ENCODE data around the gene RBX1.

The RBX1 gene

DNA sequence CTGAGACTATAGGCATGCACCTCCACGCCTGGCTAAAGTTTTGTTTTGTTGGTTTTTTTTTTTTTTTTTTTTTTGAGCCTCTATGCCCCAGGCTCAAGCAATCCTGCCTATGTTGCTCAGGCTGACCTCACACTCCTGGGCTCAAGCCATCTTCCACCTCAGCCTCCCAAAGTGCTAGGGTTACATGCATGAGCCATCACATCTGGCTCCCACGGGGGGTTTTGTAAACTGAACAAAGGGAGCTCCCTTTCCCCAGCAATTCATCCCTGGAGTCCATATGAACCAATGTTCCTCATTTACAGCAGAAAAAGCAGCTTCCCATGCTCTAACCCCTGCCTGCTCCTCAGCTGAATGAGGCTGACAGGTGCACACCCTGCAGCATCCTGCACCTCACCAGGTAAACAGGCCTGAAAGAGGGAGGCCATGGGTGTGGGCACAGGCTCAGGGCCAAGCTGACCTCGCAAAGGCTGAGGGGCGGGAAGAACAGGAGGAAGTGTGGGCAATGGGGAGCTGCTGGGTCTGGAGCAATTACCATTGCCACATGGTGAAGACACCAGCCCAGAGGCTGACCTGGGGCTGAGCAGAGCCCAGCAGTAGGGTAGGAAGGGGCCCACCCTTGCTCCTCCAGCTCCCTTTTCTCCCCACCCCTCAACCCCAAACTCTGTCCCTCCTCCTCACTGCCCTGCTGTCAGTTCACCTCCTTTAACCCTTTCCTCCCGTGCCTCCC lies 58.2 kb downstream of the RBX1 start:
- TF ChIP-seq, protein P1, sequence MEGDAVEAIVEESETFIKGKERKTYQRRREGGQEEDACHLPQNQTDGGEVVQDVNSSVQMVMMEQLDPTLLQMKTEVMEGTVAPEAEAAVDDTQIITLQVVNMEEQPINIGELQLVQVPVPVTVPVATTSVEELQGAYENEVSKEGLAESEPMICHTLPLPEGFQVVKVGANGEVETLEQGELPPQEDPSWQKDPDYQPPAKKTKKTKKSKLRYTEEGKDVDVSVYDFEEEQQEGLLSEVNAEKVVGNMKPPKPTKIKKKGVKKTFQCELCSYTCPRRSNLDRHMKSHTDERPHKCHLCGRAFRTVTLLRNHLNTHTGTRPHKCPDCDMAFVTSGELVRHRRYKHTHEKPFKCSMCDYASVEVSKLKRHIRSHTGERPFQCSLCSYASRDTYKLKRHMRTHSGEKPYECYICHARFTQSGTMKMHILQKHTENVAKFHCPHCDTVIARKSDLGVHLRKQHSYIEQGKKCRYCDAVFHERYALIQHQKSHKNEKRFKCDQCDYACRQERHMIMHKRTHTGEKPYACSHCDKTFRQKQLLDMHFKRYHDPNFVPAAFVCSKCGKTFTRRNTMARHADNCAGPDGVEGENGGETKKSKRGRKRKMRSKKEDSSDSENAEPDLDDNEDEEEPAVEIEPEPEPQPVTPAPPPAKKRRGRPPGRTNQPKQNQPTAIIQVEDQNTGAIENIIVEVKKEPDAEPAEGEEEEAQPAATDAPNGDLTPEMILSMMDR (IDR thresholded peaks at IDR 0.05): no peak
- H3K27me3 ChIP-seq: no peaks in the 10 kb centered on the region
- no peaks in the 10 kb centered on the region for H3K9me3 ChIP-seq
- no peaks in the 10 kb centered on the region for H3K36me3 ChIP-seq
- peak overlapping the region; percentile 80 for H3K27ac ChIP-seq
- H3K4me1 ChIP-seq (ENCODE audit: control insufficient read depth in 1 of 2, insufficient read depth in 1 of 2, low read depth in 1 of 2, low read length in 1 of 2): peaks cover 45 to 46% of the 10 kb centered on the region in 2 experiments
- H3K4me3 ChIP-seq (ENCODE audit: low read depth in 1 of 2, low read length in 1 of 2): peak overlapping the region; percentile 3 to 7

DNA sequence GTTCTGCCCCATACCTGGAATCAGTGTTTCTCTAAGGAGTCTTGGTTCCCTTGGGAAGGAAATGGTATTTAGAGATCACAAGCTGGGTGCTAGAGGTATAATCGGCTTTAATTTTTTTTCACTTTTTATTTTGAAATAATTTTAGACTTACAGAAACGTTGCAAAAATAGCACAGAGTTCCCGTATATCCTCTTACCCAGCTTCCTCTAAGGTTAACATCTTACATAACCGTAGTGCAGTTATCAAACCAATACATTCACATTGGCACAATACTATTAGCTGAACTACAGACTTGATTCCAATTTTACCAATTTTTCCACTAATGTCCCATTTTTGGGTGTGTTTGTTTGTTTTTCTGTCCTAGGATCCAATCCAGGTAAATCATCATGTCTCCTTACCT lies 63.8 kb downstream of the RBX1 start:
- H3K27ac ChIP-seq: peak overlapping the region; percentile 78

DNA sequence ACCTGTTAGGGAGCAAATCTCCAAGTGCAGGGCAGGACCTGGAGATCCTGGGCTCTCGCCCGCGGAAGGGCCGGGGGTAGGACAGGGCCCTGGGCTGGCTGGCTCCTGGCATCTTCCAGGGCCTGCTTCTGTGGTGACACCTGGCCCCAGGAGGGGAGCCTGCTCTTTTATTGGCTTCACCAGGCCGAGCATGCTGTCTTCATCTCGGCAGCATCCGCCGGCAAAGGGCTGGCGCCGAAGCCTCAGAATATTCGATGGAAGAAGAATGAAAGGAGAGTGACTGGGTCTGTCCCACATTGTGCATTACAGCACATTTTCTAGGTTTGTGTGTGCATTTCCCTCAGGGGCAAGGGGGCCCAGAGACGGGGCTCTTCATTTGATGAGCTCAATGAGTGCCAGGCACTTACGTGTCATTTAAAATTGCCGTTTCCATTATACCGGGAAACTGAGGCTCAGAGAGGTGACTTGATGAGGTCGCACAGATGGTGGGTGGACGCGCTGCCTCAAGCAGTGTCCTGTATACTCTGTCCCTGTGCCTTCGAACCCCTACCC lies 70.0 kb downstream of the RBX1 start:
- Histone ChIP-seq H3K27ac (peak overlapping the region; percentile 98), H3K4me1 (ENCODE audit: control insufficient read depth in 1 of 2, insufficient read depth in 1 of 2, low read depth in 1 of 2, low read length in 1 of 2) (peaks cover 21 to 38% of the 10 kb centered on the region in 2 experiments), H3K27me3 (no peaks in the 10 kb centered on the region), H3K9me3 (no peaks in the 10 kb centered on the region), H3K4me3 (ENCODE audit: low read depth in 1 of 2, low read length in 1 of 2) (peak overlapping the region; percentile 79 to 95), H3K36me3 (no peaks in the 10 kb centered on the region)
- TF ChIP-seq, protein P1 (IDR thresholded peaks at IDR 0.05): no peak

More for the DNA sequence above, 63.8 kb downstream of the RBX1 start:
- TF ChIP-seq, protein P1 (IDR thresholded peaks at IDR 0.05): no peak
- H3K27me3 ChIP-seq: no peaks in the 10 kb centered on the region
- peaks cover 51 to 63% of the 10 kb centered on the region in 2 experiments for H3K4me1 ChIP-seq (ENCODE audit: control insufficient read depth in 1 of 2, insufficient read depth in 1 of 2, low read depth in 1 of 2, low read length in 1 of 2)
- no peaks in the 10 kb centered on the region for H3K36me3 ChIP-seq
- H3K9me3 ChIP-seq: no peaks in the 10 kb centered on the region
- peak overlapping the region in 1 of 2 experiments; percentile 22 for H3K4me3 ChIP-seq (ENCODE audit: low read depth in 1 of 2, low read length in 1 of 2)

DNA sequence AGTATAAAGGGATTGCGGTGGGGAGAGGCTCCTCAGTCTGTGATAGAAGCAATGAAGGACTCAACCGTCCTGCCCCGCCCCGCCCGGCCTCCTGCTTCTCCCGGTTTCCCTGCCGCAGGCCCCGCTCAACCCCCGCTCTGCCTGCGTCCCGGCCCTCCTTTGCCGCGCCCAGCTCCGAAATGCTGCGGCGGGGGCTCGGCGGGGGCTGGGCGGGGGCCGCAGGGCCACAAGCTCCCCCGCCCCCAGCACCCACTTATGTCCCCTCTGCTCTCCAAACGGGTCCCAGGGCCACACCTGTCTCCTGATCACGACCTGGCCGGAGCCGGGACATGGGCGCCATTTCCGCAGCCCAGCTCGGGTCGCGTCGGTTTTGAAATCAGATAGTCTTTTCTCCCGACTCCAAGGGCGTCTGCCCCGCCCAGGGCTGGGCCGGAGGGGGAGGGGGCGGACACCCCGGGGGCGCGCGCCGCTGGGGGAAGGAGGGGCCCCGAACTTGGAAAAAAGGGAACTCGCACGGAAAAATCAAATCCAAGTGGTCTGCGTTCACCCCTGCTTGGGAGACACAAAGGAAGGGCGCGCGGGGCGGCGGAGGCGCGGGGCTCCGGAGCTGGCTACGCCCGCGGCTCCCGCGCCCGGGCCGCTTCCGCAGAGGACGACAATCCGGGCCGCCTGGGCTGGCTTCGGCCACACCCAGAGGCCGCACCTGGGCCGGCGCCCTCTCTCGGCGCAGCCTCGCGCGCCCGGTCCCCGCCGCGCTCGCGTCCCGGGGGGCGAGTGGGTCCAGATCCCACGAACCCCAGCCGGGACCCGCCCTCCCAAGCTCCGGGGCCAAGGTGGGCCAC lies 70.7 kb downstream of the RBX1 start:
- H3K4me3 ChIP-seq (ENCODE audit: low read depth in 1 of 2, low read length in 1 of 2): peak overlapping the region; percentile 79 to 95
- no peaks in the 10 kb centered on the region for H3K36me3 ChIP-seq
- peak overlapping the region; percentile 98 for H3K27ac ChIP-seq
- TF ChIP-seq, protein P1 (IDR thresholded peaks at IDR 0.05): no peak
- H3K4me1 ChIP-seq (ENCODE audit: control insufficient read depth in 1 of 2, insufficient read depth in 1 of 2, low read depth in 1 of 2, low read length in 1 of 2): peaks cover 17 to 31% of the 10 kb centered on the region in 2 experiments
- H3K9me3 ChIP-seq: no peaks in the 10 kb centered on the region
- no peaks in the 10 kb centered on the region for H3K27me3 ChIP-seq

DNA sequence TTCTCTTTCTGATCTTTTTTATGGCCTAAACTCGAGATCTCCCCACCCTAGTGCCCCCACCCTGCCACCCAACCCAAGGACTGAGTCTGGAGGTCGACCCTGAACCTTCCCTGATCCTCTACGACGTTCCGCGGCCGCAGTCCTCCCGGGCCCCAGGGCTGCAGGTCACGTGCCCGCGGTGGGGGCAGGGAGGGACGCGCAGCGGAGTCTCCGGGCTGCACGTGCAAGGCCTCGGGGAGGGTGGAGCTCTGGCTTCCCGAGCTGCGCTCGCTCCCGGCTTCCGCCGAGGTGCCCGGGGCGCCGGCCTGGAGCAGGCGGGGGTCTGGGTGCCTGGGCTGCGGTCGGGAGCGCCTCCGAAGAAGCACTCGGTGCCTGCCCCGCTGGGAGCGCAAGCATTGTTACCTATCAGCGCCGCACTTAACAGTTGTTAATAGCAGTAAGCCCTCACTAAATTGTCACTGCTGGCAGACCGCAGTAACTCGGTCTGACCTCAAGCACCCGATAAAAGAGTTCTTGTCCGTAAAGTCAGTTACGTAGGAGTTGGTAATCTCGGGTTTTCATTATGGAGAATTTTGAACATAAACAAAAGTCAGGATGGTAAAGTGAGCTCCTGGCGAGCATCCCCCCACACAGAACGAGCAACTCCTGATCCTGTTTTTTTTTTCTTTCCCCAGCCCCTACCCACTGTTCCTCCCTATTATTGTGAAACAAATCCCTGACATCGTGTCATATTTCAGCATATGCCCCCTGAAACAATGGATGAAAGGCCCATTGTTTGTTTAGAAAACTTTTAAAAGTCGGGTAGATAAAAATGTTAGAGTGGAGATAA lies 71.5 kb downstream of the RBX1 start:
- Histone ChIP-seq H3K27ac (peak overlapping the region; percentile 98), H3K9me3 (no peaks in the 10 kb centered on the region), H3K4me3 (ENCODE audit: low read depth in 1 of 2, low read length in 1 of 2) (peak overlapping the region; percentile 79 to 95), H3K27me3 (no peaks in the 10 kb centered on the region), H3K36me3 (no peaks in the 10 kb centered on the region), H3K4me1 (ENCODE audit: control insufficient read depth in 1 of 2, insufficient read depth in 1 of 2, low read depth in 1 of 2, low read length in 1 of 2) (peaks cover 17 to 31% of the 10 kb centered on the region in 2 experiments)
- TF ChIP-seq, protein P1 (IDR thresholded peaks at IDR 0.05): no peak

All from neutrophil (primary cell).